NCI-H187 treated with DMSO at 0.1 percent for 48 hours (cell line): ENCODE measurements around the gene HOGA1.
"Not testable (repeated sequence)": the region's sequence is repeated elsewhere in the genome, so short reads cannot be mapped to it uniquely, and the experiment has no call there.

Experiments
- DNase-seq: peaks from one replicate; lab custom pipeline; 2025; lab: John Stamatoyannopoulos, UW

HOGA1 gene

DNA sequence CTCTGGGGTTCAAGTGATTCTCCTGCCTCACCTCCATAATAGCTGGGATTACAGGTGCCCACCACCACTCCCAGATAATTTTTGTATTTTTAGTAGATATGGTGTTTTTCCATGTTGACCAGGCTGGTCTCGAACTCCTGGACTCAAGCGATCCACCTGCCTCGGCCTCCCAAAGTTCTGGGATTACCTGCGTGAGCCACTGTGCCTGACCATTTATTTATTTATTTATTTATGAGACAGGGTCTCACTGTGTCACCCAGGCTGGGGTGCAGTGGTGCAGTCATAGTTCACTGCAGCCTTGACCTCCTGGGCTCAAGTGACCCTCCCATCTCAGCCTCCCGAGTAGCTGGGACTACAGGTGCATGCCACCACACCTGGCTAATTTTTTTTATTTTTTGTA lies 29.9 kb upstream of the HOGA1 start:
- DNase-seq, result not testable (repeated sequence)

DNA sequence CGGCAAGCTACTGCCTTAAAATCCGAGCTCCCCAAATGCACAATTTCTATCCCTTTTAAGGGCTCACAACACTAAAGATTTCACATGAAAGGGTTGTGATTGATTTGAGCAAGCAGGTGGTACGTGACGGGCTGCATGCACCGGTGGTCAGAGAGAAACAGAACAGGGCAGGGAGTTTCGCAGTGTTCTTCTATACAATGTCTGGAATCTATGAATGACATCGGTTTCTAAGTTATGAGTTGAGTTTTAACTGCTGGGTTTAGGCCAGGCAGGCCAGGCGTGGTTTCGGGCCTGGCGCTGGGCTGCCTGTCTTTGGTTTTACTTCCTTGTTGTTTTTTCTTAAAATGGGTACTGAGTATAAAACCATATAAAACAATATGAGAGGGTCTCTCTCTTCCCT lies 28.6 kb upstream of the HOGA1 start:
- not testable (repeated sequence) for DNase-seq

DNA sequence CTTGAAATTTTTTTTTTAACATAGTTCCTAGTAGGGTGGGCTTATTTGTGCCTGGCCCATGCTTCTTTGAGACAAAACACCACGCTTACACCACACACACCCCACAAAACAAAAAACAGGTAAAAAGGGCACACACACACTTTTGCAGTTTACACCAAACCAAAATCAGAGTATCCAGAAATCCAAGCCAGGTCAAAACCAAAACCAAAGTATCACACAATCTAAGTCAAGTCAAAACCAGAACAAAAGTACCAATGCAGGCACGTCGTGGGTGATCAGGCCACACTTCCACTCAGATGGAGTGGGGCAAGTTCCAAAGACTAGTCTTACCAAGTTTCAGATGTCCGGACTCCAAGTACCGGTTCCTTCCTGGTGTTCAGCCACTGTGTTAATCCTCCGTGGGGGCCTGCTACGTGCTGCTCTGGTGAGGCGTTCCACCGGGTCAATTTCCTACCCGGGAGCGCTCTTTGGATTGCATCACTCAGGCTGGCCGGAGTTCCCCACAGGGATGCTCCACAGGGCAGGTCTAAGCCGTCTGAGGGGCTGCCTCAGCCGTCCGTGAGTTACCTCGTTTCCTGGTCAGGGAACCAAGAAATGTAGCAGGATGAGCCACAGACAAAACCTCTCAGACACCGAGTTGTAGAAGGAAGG lies 23.3 kb upstream of the HOGA1 start:
- not testable (repeated sequence) for DNase-seq

DNA sequence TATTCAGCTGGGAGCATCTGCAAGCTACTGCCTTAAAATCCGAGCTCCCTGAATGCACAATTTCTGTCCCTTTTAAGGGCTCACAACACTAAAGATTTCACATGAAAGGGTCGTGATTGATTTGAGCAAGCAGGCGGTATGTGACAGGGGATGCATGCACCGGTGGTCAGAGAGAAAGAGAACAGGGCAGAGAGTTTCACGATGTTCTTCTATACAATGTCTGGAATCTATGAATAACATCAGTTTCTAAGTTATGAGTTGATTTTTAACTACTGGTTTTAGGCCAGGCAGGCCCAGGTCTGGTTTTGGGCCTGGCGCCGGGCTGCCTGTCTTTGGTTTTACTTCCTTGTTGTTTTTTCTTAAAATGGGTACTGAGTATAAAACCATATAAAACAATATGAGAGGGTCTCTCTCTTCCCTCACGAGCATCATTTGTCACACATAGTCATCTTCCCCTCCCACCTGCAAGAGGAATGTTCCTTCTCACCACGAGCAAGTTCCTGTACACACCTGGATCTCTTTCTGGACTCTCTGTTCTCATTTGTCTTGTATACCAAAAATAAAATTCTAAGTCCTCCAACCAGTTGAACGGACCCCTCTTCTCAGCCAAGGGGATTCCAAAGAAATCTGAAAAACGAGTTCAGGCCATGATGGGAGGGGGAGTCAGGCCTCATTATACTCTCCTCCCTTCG lies 22.7 kb upstream of the HOGA1 start:
- not testable (repeated sequence) for DNase-seq

GRCh38 chr10:97562329-97562728 lies 21.9 kb upstream of the HOGA1 start:
- DNase-seq, result not testable (repeated sequence)

GRCh38 chr10:97563337-97563736 lies 20.9 kb upstream of the HOGA1 start:
- DNase-seq, result no peak

- DNase-seq, result no peak
These were observed 19.4 kb upstream of the HOGA1 start for GRCh38 chr10:97564776-97565175.

- no peak for DNase-seq
These were observed 17.7 kb upstream of the HOGA1 start for GRCh38 chr10:97566336-97566996.

GRCh38 chr10:97567891-97568290 lies 16.3 kb upstream of the HOGA1 start:
- no peak for DNase-seq

GRCh38 chr10:97570146-97570788 lies 13.9 kb upstream of the HOGA1 start:
- no peak for DNase-seq

DNA sequence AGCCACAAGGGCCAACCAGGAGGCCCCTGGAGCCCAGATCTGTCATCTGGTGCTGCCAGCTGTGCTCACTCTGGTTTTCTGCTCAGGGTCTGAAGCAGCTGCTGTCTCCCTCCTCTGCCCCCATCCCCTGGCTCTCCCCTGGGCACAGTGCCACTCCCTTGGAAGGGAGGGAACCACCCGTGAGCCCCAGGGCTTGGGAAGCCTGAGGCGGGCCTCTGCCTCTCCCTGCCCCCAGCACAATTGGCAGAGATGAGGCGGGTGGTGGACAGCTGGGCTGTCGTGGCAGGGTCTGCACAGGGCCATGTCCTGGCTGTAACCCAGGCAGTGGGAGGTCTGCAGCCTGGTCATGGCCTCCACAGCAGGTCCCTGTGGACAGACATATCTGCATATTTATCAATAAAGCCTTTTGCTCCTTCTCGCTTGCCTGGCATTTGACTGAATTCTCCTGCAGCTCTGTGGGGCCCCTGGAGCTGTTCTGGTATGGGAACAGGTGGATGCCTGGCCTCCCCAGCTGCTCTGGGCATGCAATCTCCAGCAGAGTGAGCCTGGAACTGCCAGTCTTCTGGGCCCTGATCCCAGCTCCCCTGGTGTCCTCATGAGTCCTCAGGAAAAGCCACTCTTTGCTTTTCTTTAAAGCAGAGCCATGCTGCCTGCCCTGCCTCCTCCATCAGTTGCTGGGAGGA lies 13.3 kb upstream of the HOGA1 start:
- DNase-seq, result no peak

- DNase-seq, result no peak
These were observed 12.6 kb upstream of the HOGA1 start for GRCh38 chr10:97571622-97572021.

GRCh38 chr10:97572214-97572989 lies 11.8 kb upstream of the HOGA1 start, which contains the start of gene ANKRD2:
Gene ANKRD2 (plus strand): TSS chr10:97572779. CDS start chr10:97572789, 10 bp downstream.
- DNase-seq, result no peak

GRCh38 chr10:97573021-97573420 lies 11.2 kb upstream of the HOGA1 start:
- no peak for DNase-seq

DNA sequence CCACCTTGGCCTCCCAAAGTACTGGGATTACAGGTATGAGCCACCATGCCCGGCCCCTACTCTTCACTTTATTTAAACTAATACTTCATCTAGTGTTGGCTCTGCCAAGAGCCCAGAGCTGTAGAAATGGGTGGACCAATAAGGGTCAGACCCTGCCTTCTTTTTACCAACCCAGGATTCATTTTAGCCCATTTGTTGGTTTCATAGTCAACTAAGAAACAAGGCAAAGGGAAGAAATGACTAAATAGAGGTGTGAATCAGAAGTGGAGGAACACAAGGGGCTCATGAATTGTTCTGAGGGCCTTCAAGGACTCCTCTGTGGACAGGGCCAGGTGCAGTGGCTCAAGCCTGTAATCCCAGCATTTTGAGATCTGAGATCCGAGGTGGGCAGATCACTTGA lies 10.5 kb upstream of the HOGA1 start:
- DNase-seq, result no peak

- no peak for DNase-seq
These were observed 9.6 kb upstream of the HOGA1 start for GRCh38 chr10:97574374-97575126.

GRCh38 chr10:97575127-97575668 lies 9.0 kb upstream of the HOGA1 start:
- no peak for DNase-seq

- not testable (repeated sequence) for DNase-seq
These were observed 7.7 kb upstream of the HOGA1 start for GRCh38 chr10:97576487-97576886.

DNA sequence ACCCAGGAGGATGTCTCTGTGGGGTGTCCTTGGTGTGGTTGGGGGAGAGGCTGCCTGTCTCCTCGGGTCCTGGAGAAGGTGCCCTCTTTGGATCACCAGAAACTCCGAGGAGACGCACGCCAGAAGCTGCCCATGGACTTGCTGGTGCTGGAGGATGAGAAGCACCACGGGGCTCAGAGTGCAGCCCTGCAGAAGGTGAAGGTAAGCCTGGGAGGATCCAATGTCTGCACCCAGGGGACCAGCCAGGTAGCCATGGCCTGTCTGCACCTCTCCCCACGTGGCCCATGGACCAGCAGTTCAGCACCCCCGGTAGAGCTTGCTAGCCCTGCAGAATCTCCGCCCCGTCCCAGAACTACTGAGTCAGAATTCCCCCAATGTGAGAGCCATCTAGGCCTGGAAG lies 6.5 kb upstream of the HOGA1 start:
- DNase-seq, result no peak

DNA sequence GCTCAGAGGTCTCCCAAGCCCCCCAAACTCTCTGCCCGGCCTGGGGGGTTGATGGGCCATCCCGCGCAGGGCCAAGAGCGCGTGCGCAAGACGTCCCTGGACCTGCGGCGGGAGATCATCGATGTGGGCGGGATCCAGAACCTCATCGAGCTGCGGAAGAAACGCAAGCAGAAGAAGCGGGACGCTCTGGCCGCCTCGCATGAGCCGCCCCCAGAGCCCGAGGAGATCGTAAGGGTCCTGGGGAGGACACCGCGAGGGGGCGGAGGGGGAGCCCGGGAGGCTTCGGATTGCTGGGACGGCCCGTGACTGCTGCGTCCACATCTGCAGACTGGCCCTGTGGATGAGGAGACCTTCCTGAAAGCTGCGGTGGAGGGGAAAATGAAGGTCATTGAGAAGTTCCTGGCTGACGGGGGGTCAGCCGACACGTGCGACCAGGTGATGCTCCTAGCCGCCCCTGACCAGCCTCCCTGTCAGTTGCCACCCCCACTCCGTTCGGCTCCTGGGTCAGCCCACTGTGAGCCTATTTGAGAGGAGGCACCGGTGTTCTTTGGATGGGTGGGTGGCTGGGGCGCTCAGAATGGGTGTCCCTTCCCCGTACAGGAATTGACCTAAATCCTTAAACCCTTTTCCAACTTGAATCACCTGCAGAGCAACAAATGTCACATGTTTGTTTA lies 5.9 kb upstream of the HOGA1 start:
- DNase-seq, result no peak
